ENCODE results near the gene RAB15.

RAB15 gene

GRCh38 chr14:64954491-64955240 lies 17.5 kb downstream of the RAB15 start:
- DNase-seq = no peak

DNA sequence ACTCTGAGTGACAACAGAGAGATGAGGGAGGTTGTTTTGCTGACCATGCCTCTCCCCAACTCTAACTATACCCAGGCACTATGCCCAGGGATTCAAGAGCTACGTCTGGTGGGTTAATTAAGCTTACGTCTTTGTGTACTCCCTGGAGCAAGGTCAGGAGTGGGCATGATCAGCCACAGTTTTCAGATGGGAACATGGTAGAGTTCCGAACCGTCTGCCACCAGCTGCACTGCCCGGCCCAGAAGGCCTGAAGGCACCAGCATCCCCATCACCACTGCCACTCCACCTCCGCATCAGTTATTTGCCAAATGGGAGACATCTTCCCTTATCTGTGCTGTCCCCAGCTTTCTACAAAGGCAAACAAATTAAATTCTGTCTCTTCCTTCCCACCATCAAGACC lies 18.5 kb downstream of the RAB15 start:
- DNase-seq = no peak

GRCh38 chr14:64953310-64953654 lies 18.9 kb downstream of the RAB15 start:
- DNase-seq = no peak

DNA sequence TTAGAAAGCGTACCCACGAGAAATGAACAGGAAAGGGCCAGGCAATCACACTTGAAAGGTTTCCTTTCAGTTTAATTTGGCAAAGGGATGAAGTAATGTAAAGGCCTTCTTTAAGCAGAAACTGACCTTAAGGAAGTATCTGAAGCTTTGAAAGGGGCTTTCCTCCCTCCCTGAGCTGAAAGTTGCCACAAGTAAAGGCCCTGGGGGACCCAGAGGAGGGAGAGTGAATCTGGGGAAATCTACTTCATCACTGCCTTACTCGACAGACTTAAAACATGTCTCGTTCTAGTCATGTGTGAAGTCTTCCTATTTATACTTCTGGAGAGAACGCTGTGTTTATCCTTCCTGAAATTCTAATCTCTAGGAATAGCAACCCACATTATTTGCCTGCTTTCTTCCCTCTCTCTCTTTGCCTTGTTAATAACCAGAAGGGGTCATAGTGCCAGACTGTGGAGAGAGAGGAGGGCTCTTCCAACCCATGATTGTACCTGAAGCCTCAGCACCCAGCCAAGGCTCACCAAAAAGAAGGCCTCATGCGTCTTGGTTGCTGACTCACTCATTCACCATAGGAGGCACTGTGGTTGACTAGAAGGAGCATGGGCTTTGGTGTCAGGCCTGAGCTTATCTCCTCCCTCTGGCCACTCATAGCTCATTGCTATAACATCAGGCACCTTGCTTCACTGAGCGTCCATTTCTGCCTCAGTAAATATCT lies 19.4 kb downstream of the RAB15 start:
- no peak for DNase-seq

GRCh38 chr14:64951724-64952123 lies 20.4 kb downstream of the RAB15 start:
- no peak for DNase-seq

DNA sequence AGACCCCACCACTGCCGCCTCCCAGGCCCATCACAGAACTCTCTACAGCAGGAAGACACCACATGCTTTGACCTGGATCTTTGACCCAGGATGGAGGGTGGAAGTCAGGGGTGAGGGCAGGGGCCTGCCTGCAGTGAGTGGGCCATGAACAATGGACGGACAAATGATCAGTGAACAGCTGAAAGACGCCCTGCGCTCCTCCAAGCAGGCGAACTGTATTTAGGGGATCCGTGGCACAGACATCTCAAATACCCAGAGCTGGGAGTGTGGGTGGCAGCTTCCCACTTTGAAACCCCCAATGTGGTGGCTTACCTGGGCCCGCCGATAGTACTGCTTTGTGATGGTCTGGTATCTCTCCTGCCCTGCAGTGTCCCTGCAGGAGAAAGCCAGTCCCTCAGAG lies 20.8 kb downstream of the RAB15 start:
- no peak for DNase-seq

- no peak for DNase-seq
Measured at GRCh38 chr14:64950889-64951288, 21.2 kb downstream of the RAB15 start.

- DNase-seq = no peak
Measured at GRCh38 chr14:64948612-64949210, 23.4 kb downstream of the RAB15 start.

DNA sequence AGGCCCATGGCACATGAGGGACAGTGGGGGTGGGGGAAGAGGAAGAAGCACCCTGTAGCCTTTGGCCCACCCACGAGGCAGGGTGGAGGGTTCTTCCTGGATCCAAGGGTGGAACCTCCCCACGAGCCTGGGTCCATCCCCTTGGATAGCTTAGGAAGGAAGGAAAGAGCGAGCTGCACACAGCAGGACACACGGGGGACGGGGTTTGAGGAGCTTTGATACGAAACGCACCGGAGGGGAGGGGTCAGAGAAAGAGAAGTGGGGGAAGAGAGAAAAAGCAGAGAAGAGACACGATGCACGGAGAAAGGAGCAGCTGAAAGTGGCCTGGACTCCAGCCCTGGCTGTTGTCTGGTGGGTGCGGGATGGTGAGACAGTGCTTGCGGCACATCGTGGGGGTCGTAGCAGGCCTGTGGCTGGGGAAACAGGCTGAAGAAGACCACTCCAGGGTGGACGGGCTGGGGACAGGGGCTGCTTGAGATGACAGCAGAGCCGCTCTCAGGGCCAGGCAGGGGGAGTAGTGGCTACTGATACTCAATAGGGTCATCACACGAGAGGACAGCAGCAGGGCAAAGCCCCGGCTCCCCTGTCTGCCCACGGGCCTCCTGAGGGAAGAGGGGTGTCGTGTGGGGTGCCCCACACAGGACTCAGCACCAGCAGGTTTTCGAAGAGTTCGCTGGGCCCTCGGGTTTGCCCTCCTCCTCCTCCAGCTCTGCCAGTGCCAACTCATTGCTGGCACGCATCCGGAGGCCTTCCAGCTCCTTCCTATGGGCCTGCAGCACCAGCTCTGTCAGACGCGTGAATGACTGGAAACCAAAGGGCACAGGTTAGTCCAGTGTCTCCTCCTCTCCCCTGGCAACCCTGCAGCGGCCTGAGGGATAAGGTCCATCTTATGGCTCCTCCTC lies 24.2 kb downstream of the RAB15 start:
- no peak for DNase-seq

GRCh38 chr14:64946310-64947045 lies 25.7 kb downstream of the RAB15 start:
- no peak for DNase-seq

- no peak for DNase-seq
Measured at GRCh38 chr14:64945431-64946178, 26.5 kb downstream of the RAB15 start.

DNA sequence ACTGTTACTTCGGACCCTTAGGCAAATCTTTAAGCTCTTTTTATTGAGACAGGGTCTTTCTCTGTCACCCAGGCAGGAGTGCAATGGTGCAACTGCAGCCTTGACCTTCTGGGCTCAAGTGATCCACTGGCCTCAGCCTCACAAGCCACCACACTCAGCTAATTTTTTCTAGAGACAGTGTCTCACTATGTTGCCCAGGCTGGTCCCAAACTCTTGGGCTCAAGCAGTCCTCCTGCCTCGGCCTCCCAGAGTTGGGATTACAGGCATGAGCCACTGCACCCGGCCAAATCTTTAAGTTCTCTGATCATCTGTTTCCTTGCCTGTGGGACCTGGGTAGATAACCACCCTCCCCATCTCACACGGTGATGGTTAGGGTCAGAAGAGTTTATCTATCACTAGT lies 27.3 kb downstream of the RAB15 start:
- DNase-seq = no peak

DNA sequence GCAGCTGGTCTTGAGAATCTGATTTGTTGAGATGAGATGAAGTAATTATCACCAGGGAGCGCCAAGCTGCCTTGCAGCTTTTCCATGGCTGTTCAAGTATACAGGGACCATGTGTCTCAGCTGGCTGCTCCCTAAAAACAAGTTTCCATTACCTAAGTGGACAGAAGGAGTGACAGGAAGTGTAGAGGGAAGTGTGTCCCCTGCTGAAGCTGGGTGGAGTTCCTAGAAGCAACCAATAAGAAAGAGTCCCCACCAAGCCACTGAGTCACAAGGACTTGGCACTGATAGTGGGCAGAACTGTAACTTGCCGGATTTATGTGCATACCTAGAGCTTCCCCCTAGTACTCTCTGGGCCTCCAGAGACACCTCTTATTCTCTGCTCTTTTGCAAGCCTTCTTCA lies 28.1 kb downstream of the RAB15 start:
- DNase-seq = no peak

DNA sequence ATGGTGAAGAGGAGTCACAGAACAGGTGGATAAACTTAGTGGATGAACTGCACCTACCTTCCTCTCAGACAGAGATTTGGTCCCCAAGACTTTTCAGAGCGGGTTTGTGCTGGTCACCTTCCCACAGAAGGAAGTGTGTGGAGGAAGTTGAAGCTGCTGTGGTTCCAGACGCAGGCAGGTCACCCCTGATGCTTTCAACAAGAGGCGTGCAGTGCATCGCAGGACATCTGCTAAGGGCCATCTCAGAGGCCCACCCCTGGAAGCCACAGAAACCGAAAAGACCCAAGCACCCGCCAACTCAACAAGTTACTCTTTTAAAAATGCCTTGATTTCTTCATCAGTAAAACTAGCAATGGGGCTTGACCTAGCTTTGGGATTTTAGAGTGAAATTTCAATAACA lies 28.6 kb downstream of the RAB15 start:
- DNase-seq = no peak

- DNase-seq = no peak
Measured at GRCh38 chr14:64942531-64943111, 29.5 kb downstream of the RAB15 start, which contains the start of gene GPX2. Gene GPX2, minus strand, starts transcription at chr14:64942745. Its CDS starts 19 bp downstream, at chr14:64942726.

DNA sequence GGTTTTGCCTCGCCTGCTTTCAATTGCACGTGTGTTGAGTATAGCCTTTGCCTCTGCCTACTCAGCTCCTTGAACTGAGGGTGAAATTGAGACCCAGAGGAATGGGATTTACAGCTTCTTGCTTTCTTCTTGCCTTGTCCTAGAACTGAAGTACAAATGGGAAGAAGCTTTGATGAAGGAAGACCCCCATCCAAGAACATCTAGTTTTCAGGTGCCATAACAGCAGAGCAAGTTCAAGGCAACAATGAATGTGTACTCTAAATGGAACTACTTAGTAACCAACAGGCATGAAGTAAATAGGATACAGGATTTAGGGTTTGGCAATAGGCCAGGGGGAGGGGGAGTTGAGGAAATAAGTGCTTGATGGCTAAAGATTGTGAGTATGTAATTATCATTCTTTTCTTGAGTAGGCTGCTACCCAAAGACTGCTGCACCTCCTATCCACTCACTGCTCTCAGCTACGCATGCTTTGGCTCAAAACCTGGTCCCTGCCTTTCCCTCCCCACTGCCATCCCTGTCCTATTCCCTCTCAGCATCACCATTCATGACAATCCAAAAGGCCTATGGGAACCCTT lies 31.7 kb downstream of the RAB15 start:
- DNase-seq = no peak

DNA sequence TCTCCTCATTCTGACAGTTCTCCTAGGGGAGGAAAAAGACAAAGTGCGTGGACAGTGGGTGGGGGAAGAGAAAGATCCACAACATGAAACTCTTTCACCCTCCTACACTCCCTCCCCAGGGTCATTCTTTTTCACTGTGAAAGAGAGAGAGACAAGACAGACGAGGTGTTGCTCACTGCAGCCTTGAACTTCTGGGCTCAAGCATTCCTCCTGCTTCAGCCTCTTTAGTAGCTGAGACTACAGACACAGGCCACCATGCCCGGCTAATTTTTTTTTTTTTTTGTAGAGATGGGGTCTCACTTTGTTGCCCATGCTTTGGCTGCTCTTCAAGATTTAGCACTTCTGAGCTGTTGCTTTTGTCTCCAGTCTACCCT lies 32.3 kb downstream of the RAB15 start:
- no peak for DNase-seq

DNA sequence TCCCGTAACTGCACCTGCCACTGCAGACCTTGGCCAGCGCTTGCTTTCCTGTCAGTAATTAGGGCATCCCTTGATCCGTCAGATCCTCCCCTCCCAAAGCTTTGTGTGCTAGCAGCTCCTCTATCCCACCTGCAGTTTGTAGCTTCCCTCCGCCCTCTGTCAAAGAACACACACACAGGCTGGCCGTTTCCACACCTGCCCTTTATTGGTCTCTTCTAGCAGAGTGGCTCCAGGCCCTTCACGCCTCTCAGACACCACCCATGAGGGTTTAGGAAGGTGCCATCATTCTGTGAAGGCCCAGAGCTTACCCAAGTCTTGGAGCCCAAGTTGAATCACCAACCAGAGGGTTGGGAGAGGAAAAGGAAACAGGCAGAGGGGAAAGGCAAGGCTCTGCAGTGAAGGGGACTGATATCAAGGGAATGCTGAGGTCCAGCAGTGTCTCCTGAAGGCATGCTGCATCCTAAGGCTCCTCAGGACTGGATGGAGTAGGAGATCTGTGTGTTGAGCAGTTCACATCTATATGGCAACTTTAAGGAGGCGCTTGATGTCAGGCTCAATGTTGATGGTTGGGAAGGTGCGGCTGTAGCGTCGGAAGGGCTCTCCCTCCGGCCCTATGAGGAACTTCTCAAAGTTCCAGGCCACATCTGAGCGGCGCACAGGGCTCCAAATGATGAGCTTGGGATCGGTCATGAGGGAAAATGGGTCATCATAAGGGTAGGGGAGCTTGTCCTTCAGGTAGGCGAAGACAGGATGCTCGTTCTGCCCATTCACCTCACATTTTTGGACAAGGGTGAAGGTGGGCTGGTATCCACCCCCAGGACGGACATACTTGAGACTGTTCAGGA lies 32.9 kb downstream of the RAB15 start:
- no peak for DNase-seq

GRCh38 chr14:64937821-64938193 lies 34.3 kb downstream of the RAB15 start:
- DNase-seq = no peak

All from left hindlimb (tissue), 1 donor.